Measurements from ENCODE around the gene SPHK1.

Gene SPHK1

DNA sequence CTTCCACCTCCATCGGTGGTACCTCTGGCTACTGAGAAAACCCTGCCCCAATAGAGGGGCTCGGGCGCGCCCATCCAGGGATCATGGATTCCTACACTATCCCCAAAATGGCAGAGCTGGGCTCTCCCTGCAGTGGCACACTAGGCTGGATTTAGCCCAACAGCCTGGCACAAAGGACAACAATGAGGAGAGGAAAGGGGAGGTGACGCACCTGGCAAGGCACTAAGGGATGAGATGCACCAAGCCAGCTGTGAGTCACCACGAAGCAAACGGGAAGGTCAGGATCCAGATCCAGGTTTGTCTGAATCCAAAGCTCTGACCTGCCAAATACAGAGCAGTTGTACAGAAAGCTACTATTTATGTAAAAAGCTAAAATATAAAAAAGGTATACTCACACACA lies 50.5 kb downstream of the SPHK1 start:
- TF ChIP-seq FOXP2 (optimal IDR thresholded peaks at IDR 0.05; ENCODE audit: borderline replicate concordance, extremely low read depth, extremely low read length, insufficient read depth): no peak
- TF ChIP-seq TAF1 (IDR thresholded peaks at IDR 0.05; ENCODE audit: borderline replicate concordance, insufficient read depth, low read length): no peak
- TF ChIP-seq POLR2AphosphoS5 (IDR thresholded peaks at IDR 0.05; ENCODE audit: low read depth, low read length): no peak
- TF ChIP-seq SIN3A (IDR thresholded peaks at IDR 0.05; ENCODE audit: borderline replicate concordance, insufficient read depth, low read length): no peak
- TF ChIP-seq, protein P1, sequence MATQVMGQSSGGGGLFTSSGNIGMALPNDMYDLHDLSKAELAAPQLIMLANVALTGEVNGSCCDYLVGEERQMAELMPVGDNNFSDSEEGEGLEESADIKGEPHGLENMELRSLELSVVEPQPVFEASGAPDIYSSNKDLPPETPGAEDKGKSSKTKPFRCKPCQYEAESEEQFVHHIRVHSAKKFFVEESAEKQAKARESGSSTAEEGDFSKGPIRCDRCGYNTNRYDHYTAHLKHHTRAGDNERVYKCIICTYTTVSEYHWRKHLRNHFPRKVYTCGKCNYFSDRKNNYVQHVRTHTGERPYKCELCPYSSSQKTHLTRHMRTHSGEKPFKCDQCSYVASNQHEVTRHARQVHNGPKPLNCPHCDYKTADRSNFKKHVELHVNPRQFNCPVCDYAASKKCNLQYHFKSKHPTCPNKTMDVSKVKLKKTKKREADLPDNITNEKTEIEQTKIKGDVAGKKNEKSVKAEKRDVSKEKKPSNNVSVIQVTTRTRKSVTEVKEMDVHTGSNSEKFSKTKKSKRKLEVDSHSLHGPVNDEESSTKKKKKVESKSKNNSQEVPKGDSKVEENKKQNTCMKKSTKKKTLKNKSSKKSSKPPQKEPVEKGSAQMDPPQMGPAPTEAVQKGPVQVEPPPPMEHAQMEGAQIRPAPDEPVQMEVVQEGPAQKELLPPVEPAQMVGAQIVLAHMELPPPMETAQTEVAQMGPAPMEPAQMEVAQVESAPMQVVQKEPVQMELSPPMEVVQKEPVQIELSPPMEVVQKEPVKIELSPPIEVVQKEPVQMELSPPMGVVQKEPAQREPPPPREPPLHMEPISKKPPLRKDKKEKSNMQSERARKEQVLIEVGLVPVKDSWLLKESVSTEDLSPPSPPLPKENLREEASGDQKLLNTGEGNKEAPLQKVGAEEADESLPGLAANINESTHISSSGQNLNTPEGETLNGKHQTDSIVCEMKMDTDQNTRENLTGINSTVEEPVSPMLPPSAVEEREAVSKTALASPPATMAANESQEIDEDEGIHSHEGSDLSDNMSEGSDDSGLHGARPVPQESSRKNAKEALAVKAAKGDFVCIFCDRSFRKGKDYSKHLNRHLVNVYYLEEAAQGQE (IDR thresholded peaks at IDR 0.05; ENCODE audit: insufficient read depth in 1 of 2, low read depth in 2 of 2, low read length in 2 of 2): no peak

DNA sequence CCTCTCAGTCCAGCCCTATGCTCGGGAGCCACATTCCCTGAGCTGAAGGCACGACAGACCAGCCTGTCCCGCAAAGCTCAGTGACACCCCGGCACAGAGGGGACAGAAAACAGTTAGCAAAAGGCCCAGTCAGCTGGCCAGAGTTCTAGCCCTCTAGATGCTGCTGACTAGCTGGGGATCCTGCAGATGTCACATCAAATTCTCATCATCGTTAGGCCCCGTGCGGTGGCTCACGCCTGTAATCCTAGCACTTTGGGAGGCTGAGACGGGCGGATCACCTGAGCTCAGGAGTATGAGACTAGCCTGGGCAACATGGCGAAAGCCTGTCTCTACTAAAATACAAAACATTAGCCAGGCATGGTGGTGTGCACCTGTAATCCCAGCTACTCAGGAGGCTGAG lies 51.3 kb downstream of the SPHK1 start:
- no peak for TF ChIP-seq TAF1 (IDR thresholded peaks at IDR 0.05; ENCODE audit: borderline replicate concordance, insufficient read depth, low read length)
- no peak for TF ChIP-seq POLR2AphosphoS5 (IDR thresholded peaks at IDR 0.05; ENCODE audit: low read depth, low read length)
- no peak for TF ChIP-seq FOXP2 (optimal IDR thresholded peaks at IDR 0.05; ENCODE audit: borderline replicate concordance, extremely low read depth, extremely low read length, insufficient read depth)
- TF ChIP-seq, protein P1 (IDR thresholded peaks at IDR 0.05; ENCODE audit: insufficient read depth in 1 of 2, low read depth in 2 of 2, low read length in 2 of 2): no peak
- TF ChIP-seq SIN3A (IDR thresholded peaks at IDR 0.05; ENCODE audit: borderline replicate concordance, insufficient read depth, low read length): no peak

Data from PFSK-1 (cell line).